Coronary artery (tissue), 2 donors: ENCODE data around the gene HK3.
A peak's percentile ranks its signal among the peaks of the same experiment; 100 is the strongest.

Experiments
- DNase-seq: peaks from one replicate; pipeline ENCODE4 v3.0.0-alpha.2; 2017; ENCODE audit warnings: low spot score
- H3K27ac ChIP-seq, 2 donors: fragments of 200-600 bp; sonication (generic); one replicate each; pipeline ENCODE4 v1.5.1; 2016 to 2019
- H3K4me3 ChIP-seq: fragments of 200-600 bp; sonication (generic); 2 replicates; pipeline ENCODE4 v1.5.1; 2016; ENCODE audit warnings: mild to moderate bottlenecking, moderate library complexity
- TF ChIP-seq, protein P1 (sequence below): fragments of 200-600 bp; sonication (generic); IDR thresholded peaks from one replicate; pipeline ENCODE4 v1.5.1; 2019; ENCODE audit warnings: antibody characterized with exemption

The HK3 gene

DNA sequence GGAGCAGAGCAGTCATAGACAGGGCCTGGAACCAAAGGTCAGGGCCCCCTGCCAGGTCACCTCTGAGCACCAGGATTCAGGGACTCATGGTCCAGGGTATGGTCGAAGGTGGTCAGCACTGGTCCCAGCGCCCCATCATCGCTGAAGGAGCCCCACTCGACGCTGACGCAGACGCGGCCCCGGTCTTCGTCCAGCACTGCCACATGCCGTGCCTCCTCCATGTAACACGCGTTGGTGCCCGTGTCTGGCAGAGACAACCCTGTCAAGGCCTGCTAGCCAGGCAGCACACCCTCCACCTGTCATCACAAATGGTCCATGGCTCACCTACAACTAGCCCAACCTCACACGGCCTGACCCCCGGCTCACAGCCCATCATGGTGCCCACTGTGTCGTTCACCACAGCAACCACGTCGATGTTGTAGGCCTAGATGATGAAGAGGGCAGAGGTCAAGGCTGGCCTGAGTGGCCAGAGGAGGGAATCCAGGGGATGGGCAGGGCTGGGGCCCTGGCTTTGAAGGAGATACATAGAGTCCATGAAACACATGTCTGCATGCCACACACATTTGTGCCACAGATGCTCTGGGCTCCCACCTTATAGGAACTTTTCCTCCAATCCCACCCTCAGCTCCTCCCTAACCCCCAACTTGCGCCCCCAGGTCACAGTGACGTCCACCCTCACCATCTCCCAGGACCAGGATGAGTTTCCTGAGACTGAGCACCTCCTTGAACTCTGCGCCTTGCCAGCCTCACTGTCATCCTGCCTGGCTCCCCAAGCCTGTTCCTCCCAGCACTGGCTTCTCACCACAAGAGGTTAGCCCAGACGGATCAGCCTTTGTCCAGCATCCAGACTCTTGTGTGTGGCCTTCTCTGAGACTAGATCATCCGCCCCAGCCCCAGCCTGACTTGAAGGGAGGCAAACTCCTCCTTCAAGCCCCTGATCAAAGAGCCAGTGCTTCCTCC is 9.5 kb downstream of the HK3 start:
- Histone ChIP-seq H3K27ac (no peak overlapping the region), H3K4me3 (no peak overlapping the region)
- TF ChIP-seq, protein P1, sequence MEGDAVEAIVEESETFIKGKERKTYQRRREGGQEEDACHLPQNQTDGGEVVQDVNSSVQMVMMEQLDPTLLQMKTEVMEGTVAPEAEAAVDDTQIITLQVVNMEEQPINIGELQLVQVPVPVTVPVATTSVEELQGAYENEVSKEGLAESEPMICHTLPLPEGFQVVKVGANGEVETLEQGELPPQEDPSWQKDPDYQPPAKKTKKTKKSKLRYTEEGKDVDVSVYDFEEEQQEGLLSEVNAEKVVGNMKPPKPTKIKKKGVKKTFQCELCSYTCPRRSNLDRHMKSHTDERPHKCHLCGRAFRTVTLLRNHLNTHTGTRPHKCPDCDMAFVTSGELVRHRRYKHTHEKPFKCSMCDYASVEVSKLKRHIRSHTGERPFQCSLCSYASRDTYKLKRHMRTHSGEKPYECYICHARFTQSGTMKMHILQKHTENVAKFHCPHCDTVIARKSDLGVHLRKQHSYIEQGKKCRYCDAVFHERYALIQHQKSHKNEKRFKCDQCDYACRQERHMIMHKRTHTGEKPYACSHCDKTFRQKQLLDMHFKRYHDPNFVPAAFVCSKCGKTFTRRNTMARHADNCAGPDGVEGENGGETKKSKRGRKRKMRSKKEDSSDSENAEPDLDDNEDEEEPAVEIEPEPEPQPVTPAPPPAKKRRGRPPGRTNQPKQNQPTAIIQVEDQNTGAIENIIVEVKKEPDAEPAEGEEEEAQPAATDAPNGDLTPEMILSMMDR, result no peak
- DNase-seq, result peak; percentile 46

DNA sequence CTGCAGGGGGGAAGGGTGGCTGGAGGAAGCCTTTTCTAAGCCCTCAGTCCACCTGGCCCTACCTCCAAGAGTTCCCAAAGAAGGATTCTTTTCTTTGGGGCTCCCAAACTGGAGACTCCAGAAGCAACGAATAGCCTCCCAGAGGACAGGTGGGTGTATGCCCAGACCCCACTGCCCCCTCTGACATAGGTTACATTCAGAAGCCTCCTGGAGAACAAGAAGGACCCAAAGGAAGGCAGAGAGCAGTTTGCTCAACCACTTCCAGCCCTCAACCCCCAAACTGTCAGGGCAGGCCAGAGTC is 10.3 kb downstream of the HK3 start:
- no peak overlapping the region for H3K4me3 ChIP-seq
- H3K27ac ChIP-seq, result no peak overlapping the region
- peak; percentile 43 for DNase-seq
- TF ChIP-seq, protein P1, result no peak

DNA sequence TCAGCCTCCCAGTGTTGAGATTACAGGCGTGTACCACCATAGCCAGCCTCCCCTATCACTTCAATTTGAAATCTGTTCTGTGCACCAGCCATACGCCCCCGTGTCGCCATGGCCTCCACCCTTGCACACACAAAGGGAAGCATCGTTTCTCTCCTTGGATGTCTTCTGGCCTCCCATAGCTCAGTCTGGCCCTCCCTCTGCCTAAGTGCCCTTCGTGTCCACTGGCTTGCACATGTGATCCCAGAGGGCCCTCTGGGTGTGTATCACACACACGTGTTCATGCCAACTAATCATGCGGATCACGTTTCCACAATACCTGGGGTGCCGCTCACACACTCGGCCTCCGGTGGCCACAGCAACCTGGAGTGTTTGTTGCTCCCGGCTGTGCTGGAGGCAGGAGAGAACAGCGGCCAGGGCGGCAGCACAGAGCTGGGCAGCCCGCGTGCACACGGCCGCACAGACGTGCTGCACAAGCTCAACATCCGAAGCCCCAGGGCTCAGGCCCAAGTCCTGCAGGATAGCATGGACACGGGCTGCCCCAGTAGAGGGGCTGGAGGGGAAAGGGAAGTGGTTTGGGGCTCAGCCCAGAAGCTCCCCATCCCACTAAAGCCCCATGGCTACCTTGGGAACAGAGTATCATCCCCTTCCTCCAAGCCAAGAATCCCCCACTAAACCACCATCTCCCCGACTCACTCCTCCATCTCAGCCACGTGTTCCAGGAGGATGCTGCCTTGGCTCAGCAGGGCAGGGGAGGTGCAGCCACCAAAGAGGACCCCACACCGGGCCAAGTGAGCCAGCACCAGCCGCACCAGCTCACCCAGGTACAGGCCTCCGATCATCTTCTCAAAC is 10.9 kb downstream of the HK3 start:
- peak; percentile 56 for DNase-seq
- no peak overlapping the region for H3K4me3 ChIP-seq
- TF ChIP-seq, protein P1, result no peak
- no peak overlapping the region for H3K27ac ChIP-seq

DNA sequence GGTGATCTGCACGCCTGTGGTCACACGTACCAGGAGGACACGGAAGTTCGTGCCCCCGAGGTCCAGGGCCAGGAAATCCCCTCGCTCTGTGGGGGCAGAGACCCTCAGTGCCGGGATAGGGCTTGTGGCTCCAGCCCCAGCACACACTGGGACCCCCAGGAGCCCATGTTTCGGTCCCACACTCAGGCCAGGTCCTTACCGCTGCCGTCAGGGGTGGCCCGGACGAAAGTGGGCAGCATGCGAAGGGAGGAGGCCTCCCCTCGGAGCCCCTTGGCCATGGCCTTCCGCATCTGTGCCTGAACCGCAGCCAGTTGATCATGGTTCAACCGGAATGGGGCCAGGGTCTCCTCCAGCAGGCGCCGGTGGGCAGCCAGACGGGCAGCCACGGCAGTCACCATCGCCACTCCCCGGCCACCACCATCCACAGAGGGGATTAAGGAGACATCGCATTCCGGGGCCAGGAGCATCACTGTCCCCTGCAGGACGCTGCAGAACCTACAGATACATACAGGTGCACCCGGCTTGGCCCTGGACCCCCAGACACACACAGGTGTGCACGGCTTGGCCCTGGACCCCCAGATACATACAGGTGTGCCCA is 11.8 kb downstream of the HK3 start:
- Histone ChIP-seq H3K4me3 (no peak overlapping the region), H3K27ac (no peak overlapping the region)
- peak; percentile 49 for DNase-seq
- TF ChIP-seq, protein P1, result no peak

DNA sequence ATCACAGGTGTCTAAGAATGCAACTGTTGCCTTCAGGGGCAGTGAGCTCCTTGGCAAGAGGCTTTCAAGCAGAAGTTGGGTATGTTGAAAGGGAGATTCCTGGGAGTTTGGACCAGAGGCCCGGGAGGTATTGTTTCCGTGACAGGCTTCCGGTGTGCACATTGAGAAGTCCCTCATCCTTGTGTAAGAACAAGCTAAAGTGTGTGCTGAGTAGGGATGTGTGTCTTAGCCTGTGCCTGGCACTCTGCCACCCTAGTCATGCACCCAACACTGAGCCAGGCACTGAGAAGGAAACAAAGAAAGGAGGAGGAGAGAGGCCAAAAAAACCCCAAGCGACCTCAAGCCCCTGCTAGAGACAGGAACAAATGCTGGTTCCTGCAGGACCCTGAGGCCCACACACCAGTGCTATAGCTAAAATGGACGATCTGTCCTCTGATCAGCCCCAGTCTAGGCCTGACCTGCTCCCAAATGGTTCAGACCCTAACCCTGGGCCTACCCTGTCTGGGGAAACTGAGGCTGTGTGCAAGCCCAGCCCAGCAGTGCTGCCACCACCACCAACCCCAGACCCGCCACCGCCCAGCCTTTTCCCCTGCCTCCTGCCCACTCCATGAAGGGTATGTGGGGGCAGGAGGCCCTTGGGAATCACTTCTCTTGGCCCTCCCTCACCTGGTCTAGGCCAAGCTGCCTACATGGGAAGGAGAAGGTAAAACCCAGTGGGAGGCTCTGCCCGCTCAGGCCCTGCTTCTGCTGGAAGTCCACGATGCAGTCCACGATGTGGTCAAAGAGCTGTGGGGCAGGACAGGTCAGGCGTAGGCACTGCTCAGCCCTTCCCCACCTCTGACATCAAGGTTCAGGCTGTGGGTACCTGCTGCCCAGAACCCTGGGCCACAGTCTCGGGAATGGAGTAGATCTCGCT is 12.6 kb downstream of the HK3 start:
- H3K4me3 ChIP-seq, result no peak overlapping the region
- no peak for DNase-seq
- TF ChIP-seq, protein P1, result no peak
- H3K27ac ChIP-seq, result no peak overlapping the region

DNA sequence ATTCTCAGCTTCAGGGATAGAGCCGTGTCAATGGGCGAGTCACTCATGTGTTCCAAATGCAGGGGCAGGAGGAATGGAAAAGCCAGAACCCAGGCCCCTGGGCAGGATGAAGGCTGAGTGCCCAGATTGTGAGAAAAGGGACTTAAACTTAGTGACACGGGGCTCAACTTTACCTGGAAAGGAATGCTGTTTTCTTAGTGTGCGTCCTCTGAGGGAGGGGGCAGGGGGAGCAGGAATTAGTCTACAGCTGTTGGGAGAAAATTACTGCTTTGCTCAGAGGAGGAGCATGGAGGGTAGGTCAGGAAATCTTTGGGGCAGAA is 14.6 kb downstream of the HK3 start:
- DNase-seq, result no peak
- H3K4me3 ChIP-seq, result no peak overlapping the region
- TF ChIP-seq, protein P1, result no peak
- H3K27ac ChIP-seq, result no peak overlapping the region
